Activated CD8-positive, alpha-beta memory T cell treated with anti-CD3 and anti-CD28 coated beads for 1 hour (primary cell): ENCODE data around the gene TRIM47.
"Not testable (repeated sequence)": the region's sequence is repeated elsewhere in the genome, so short reads cannot be mapped to it uniquely, and the experiment has no call there.

Experiments used
- DNase-seq, 2 donors: peaks; one replicate each; pipeline ENCODE4 v3.0.0-alpha.2; 2020; ENCODE audit warnings: low read depth in 1 of 2; ENCODE audit errors: extremely low read depth in 1 of 2

The TRIM47 gene

DNA sequence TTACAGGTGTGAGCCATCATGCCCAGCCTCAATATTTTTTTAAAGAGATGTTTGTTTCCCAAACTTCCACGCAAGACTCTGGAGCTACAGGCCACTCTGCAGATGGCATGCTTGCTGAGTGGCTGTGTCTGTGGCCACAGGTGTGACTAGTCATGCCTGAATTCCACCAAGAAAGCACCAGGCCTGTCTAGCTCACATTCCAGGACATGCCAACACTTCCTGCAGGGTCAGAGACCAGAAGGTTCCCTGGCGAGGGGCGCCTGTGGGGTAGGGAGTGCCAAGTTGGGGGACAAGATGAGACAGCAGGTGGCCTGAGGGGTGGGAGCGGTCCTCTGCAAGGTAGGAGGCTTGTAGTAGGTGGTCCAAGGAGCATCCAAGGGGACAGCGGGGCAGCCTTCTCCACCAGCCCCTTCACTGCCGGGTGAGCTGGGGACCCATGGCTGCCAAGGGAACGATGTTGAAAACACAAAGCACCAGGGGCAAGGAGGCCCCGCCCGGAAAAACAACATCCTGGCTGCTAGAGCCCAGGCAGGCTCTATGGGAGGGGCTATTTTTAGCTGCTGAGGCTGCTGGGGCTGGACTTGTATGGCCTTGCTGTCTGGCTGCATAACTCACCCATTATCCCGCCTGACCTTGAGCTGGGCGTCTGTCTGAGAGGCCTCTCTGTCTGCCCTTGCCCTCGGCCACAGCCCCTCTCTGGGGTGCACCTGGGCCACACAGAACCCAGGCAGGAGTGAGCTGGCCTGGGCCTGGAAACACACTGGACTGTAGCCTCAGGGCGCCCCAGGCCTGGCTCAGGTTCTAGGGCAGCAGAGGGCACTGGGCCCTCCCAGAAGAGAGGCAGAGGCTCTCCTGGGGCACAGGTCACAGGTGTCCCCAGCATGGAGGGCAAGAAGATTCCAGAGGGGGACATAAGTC is 5.7 kb downstream of the TRIM47 start:
- DNase-seq = peak in 1 of 2 donors; percentile 42

DNA sequence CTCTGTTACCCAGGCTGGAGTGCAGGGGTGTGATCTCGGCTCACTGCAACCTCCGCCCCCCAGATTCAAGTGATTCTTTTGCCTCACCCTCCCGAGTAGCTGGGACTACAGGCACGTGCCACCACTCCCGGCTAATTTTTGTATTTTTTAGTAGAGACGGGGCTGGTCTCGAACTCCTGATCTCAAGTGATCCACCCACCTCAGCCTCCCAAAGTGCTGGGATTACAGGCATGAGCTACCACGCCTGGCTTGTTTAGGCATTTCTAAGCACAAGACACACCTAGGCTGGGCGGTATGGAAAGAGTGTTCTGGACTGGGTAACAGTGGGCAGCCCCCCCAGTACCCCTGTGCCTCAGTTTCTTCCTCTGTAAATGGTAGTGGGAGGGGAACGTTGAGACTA is 8.2 kb downstream of the TRIM47 start:
- DNase-seq = not testable (repeated sequence)

DNA sequence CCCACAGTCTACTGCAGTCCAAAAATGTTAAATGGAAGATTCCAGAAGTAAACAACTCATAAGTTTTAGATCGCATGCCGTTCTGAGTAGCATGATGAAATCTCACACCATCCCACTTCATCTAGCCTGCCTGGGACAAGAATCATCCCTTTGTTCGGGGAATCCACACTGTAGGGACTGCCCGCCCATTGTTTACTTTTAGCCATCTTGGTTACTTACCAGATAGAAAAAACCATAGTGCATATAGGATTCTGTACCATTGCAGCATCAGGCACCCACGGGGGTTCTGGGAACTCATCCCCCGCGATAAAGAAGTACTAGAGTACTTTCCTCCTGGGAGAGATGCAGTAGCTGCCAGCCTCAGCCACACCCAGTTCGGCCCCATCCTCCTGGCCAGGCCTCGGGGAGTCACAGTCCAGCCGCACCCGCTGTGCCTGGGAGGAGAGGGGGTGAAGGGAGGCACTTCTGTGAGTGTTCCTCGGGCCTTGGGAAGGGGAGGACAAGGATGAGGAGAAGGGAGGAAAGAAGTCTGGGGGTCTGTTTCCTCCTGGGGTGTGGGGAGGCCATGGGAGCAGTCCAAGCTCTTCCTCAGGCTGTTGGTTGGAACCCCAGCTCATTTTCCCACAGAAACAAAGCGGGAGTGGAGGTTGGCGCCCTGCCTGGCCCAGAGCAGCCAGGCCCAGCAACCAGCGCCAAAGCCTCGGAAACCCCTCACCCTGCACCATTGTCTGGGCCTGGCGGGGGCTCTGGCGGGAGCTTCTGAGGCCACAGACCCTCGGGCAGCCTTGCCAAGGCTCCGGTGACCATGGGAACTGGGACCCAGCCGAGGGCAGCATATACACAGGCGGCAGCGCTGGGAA is 8.9 kb downstream of the TRIM47 start:
- DNase-seq = no peak

DNA sequence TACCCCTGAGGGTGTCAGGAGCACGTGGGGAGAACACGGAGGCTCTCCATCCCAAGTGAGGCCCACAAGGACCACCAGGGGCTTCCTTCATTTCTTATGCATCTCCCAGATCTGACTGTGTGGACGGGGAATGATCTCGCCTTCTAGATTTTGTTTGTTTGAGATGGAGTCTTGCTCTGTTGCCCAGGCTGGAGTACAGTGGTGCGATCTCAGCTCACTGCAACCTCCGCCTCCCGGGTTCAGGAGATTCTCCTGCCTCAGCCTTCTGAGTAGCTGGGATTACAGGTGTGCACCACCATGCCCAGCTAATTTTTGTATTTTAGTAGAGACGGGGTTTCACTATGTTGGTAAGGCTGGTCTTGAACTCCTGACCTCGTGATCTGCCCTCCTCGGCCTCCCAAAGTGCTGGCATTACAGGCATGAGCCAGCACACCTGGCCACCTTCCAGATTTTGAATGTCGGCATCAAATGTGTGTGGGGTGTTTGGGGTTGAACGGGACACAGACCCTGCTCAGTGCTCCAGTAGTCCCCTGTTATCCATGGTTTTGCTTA is 9.6 kb downstream of the TRIM47 start:
- DNase-seq = not testable (repeated sequence)

DNA sequence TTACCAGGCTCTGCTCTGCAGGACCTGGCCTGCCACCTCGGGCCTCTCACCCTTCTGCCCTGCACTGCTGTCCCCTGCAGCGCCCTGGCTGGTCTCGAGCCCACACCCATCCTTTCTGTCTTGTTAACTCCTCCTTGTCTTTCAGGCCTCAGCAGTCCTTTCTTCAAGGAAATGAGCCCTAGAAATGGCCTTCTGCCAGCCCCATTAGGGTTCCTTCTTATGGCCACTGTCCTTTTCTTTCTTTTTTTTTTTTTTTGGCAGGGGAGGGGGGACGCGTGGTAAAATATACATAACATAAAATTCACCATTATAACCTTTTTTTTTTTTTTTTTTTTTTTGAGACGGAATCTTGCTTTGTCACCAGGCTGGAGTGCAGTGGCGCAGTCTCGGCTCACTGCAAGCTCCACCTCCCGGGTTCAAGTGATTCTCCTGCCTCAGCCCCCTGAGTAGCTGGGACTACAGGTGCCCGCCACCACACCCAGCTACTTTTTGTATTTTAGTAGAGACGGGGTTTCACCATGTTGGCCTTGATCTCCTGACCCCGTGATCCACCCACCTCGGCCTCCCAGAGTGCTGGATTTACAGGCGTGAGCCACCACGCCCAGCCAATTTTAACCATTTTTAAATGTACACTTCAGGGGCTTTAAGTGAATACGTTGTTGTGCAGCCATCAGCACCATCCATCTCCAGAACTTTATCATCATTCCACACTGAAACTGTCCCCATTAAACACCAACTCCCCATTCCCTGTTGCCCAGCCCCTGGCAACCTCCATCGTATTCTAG is 12.8 kb downstream of the TRIM47 start:
- DNase-seq = not testable (repeated sequence)

DNA sequence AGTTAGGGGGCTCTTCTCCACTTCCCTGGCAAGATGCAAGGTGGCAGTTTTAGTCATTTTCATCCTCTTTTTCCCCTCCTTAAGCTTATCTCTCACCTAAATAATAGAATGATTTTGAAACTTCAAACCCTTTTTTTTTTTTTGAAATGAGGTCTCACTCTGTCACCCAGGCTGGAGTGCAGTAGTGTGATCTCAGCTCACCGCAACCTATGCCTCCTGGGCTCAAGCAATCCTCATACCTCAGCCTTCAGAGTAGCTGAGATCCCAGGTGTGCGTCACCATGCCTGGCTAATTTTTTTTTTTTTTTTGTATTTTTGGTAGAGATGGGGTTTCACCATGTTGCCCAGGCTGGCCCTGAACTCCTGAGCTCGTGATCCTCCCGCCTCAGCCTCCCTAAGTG is 13.5 kb downstream of the TRIM47 start:
- not testable (repeated sequence) for DNase-seq

DNA sequence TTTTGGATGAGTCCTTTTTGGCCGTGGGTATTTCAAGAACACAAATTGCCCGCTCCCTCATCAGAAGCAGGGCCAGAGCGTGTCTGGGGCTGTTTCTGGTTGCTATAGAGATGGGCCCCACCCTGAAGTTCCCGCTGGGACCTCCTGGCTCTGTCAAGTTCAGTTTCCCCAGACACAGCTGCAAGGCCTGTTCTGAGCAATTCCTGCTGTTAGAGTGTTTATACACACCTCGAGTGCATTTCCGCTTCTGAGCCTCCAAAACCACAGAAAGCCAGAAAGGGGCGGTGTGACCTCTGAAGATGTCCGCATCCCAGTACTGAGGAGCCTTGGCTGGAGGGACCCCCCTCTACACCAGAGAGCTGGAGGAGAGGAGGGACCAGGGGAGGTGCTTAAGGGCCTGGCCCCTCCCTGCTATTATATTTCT is 13.9 kb downstream of the TRIM47 start:
- DNase-seq = no peak

DNA sequence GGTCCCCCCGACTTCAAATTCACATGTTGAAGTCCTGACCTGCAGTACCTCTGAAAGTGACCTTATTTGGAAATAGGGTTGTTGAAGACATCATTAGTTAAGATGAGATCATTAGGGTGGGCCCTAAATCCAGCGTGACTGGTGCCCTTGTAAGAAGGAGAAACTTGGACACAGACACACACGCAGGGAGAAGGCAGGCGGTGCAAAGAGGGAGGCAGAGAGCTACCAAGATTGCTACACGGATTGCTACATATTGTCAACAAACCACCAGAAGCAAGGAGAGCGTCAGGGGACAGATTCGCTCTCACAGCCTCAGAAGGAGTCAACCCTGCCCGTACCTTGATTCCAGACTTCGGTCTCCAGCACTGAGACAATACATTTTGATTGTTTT is 16.5 kb downstream of the TRIM47 start:
- DNase-seq = no peak

DNA sequence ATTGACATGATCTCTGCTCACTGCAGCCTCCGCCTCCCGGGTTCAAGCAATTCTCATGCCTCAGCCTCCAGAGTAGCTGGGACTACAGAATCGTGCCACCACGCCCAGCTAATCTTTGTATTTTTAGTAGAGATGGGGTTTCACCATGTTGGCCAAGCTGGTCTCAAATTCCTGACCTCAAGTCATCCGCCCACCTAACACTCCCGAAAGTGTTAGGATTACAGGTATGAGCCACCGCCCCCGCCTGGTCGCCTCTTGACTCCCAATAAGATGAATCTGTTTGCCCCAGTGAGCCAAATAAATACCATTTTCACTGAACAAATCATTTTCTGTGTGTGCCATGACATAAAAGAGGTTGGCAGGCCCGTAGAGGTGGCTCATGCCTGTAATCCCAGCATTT is 19.0 kb downstream of the TRIM47 start:
- not testable (repeated sequence) for DNase-seq

DNA sequence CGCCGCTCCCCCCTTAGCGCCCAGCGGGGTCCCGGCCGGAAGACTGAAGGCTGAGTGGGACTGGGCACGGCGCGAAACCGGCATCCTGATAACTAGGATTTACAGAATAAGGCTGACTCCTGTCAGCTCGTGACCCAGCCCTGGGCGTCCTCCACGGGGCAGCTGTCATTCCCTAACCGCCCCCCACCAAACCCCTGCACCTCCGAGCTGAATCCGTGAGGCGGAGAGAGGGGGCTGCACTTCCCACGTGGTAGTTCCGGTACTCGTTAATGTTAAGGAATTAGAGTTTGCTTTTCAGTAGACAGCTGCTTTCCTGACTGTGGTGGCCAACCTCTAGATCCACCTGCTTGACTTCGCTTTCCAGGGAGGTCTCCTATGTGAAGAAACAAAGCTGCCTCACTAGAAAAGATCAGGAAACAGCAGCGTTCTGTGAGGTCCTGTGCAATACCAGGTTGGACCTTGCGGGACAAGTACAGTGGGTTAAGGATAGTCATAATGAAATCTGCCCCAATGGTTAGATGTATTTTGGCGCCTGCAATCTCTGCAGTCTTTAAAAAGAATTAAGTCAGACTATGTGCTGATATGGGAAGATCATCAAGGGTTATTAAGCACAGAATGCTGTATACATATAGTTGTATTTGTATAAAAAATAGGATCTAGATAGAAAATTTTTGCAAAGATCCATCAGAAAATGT is 22.2 kb downstream of the TRIM47 start:
- DNase-seq = peak in 1 of 2 donors; percentile 35

DNA sequence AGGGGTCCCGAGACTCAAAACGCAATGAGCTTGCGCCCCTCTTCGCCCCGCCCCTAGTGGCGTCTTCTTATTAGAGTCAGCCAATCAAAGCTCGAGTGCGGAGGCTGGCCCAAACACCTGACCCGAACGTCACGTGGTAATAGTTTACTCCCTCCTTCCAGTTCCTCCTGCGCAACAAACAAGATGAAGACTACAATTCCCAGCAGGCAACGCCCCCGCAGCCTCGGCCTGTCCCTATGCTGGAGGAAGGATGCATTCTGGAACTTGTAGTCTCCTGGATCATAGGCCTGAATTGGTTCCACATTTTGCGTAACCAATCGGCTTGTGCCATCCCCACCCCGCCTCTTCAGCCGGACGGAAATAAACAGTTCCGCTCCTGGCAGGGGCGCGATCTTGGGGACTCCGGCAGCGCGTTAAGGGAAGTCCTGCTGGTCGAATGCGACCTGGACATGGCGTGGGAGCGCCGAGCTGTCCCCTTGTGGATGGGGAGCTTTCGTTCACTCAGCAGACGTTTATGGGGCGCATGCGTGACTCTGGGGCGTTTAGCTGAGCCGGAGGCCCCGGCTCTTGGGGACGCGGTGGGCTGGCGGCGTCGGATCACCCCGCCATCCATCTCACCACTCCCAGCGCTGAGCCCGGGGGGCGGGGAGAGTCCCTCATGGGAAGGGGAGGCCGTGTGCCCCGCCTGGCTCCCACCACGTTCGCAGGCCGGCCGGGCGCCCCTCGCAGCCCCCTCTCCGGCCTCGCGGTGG is 22.9 kb downstream of the TRIM47 start, which contains the start of gene WBP2:
TSS of gene WBP2 (minus strand) at position 26 of the 752 bp plus-strand sequence. CDS start 38 bp downstream, outside the sequence.
- peak; percentile 88 to 97 for DNase-seq

DNA sequence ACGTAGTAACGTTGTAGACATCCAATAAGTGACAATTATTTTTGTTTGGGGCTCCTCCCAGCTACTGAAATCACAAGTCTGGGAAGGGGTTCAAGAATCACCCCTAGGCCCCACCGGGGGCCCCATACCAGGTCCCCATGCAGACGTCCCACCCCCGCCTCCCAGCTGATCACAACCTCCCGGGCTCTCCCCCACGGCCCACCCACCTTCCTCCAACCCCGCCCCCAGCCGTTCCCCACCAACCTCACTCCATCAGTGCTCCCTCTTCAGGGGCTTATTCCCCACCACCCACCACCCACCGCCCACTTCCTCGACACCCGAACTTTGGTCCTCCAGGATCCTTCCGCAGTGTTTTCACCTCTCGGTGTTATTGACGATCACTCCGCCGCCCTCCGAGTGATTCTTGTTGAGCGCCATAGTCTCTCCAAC is 23.5 kb downstream of the TRIM47 start:
- DNase-seq = no peak

DNA sequence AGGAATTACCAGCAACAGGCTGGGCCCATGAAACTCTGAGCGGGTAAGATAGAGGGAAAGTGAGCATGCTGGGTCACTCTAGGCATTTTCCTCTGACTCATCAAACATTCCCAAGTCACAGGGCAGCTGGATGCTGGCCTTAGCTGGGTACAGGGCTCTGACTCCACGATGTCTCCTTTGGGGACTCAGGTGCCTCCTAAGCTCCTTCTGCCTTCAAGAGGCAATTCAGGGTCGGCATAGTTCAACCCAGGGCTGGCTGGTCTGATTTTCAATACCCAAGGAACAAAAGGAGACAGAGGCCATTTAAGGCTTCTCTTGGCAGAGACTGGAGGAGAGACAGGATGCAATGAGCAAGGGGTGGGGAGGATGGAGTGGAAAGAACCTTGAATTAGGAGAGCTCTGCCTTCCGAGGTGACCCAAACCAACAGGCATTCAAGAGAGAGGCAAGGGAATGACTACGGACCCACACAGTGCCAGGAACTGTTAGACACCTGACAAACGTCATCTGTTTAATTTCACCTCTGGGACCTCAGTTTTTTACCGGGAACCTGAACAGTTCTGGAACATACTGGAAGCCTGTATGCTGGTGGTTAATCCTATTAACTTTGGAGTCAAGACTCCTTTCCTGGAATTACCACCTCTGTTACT is 24.2 kb downstream of the TRIM47 start:
- no peak for DNase-seq

DNA sequence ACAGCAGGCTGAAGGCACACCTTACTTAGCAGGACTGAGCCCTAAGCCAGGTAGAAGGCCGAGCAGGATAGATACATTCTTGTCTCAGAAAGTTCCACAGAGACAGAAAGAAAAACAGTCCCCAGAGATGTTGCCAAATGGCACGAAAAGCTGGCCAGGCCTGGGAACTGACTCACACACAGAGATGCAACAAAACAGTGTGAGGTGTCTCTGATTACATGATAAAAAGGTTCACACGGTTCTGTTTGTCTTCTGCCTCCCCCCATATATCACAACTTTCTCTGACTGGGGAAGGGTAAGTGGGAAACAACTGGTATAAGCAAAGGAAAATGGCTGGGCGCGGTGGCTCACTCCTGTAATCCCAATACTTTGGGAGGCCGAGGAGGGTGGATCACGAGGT is 24.9 kb downstream of the TRIM47 start:
- DNase-seq = no peak

DNA sequence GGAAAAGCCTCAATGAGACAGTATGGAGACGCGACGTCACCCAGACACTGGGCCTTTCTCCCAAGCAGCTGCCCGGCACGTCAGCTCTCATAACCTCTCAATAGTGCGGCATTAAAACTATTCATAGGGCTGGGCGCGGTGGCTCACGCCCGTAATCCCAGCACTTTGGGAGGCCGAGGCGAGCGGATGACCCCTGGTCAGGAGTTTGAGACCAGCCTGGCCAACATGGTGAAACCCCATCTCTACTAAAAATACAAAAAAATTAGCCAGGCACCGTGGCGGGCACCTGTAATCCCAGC is 26.7 kb downstream of the TRIM47 start:
- DNase-seq = not testable (repeated sequence)

DNA sequence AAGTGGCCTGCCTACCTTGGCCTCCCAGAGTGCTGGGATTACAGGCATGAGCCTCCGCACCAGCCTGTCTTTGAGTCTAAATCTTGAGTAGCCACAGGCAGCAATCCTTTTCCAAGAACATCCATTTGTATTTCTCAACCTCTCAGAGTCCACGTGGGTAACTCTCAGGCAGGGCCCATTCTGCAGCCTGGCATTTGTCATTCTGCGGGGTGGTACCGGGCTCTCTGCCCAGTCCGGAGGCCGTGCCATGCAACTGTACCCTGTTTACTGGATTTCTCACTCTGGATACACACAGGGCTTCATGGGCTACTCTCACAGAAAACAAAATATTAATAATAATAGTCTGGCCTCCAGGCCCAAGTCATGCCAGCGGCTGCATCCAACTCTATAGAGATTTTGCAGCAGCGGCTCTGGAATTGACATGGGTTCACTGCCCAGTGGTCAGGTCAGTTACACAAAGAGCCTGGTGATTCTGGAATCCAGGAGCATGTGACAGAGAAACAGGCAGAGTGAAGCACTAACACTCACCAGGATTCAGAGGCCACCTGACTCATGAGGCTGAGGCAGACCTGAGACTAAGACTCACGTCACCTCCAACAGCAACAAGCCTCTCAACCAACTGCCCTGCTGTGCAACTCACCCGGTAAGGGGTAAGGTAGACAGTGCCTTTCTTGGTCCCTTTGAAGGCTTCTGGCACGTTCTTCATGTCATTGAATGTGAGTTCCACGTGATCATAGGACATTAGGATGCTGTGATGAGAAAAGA is 27.3 kb downstream of the TRIM47 start:
- no peak for DNase-seq

DNA sequence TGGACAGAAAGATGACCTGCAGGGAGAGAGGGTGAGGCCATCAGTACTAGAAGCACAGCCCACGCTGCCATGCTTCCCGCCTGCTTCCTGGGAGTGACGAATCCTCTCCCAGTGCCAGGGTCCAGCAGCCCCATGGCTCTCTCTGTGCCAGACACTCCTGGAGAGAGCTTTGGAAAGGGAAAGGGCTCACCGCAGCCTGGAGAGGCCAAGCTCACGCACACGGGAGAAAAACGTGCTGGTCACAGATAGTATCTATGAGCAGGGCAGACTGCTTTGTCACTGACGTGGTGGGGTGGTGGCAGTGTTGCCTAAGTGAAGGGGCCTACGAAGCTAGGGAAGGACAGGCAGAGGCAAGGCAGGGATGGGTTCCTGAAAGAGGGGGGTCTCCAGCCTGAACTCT is 28.7 kb downstream of the TRIM47 start:
- no peak for DNase-seq

DNA sequence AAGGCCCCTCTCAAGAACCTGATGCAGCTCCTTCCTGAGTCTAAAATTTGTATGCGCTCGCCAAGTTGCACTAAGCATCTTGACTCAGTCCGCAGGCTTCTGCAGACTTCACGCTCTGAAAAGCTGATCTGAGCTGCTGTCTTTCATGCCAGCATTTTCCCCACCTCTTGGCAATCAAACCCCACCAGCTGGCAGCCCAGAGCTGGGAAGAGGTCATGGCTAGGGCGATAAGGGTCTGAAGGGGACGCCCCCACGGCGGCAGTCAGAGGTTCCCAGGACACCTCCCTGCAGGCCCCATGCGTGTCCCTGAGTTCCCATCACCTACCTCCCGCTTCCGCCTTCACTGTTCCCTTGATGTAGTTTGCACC is 29.1 kb downstream of the TRIM47 start:
- no peak for DNase-seq
